Effector memory CD4-positive, alpha-beta T cell (primary cell): Measurements from ENCODE around the gene C17orf113.

Experiments
- DNase-seq, 3 donors: peaks; one replicate each; pipeline ENCODE4 v3.0.0-alpha.2; 2020
- H3K27ac ChIP-seq: 2 replicates; pipeline ENCODE4 v1.7.0; 2013; ENCODE audit warnings: mild to moderate bottlenecking, low read length, moderate library complexity; ENCODE audit not compliant: insufficient read depth, poor library complexity, severe bottlenecking
- H3K27me3 ChIP-seq: replicated peaks from 2 replicates; pipeline ENCODE4 v1.7.0; 2013; ENCODE audit warnings: mild to moderate bottlenecking, low read length; ENCODE audit not compliant: insufficient read depth, control insufficient read depth, poor library complexity, severe bottlenecking
- H3K36me3 ChIP-seq: 2 replicates; pipeline ENCODE4 v1.7.0; 2013; ENCODE audit warnings: mild to moderate bottlenecking, low read length, moderate library complexity; ENCODE audit not compliant: control insufficient read depth, insufficient read depth
- H3K4me1 ChIP-seq: 2 replicates; pipeline ENCODE4 v1.7.0; 2013; ENCODE audit warnings: low read length, mild to moderate bottlenecking; ENCODE audit not compliant: control insufficient read depth, insufficient read depth, poor library complexity, severe bottlenecking
- H3K4me3 ChIP-seq: 2 replicates; pipeline ENCODE4 v1.7.0; 2013; ENCODE audit warnings: low read length, low read depth, mild to moderate bottlenecking; ENCODE audit not compliant: insufficient read depth, poor library complexity, severe bottlenecking
- H3K9me3 ChIP-seq: 2 replicates; pipeline ENCODE4 v1.7.0; 2013; ENCODE audit warnings: mild to moderate bottlenecking, low read length, moderate library complexity; ENCODE audit not compliant: control insufficient read depth

C17orf113 gene

DNA sequence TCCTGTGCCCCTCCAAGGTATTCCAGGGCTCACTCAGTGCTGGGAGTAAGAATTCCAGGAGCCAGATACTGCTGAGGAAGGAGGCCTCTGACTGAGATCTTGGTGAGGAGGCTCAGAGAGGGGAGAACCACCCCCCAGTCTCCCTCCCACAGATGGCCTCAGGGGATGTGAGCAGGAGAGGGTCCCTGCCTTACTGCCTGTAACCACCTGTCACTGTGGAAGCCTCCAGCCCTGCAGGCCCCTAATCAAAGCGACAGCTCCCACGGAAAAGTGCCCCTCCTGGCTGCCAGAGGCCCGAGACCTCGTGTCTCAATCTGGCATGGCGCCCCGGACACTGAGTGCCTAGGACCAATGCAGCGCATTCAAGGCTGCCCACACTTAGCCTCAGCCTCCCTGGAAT lies 7.7 kb upstream of the C17orf113 start:
- Histone ChIP-seq H3K27ac (no peak overlapping the region), H3K36me3 (no peaks in the 10 kb centered on the region), H3K9me3 (no peaks in the 10 kb centered on the region), H3K4me3 (no peak overlapping the region), H3K4me1 (no peaks in the 10 kb centered on the region), H3K27me3 (peaks cover 21% of the 10 kb centered on the region)
- no peak for DNase-seq

DNA sequence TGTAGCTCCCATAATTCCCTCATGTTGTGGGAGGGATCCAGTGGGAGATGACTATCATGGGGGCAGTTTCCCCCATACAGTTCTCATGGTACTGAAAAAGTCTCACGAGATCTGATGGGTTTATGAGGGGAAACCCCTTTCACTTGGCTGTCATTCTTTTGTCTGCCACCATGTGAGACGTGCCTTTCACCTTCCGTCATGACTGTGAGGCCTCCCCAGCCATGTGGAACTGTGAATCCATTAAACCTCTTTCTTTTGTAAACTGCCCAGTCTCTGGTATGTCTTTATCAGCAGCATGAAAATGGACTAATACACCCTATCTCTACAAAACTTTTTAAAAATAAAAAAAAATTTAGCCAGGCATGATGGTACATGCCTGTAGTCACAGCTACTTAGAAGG lies 6.2 kb upstream of the C17orf113 start:
- H3K27me3 ChIP-seq: peaks cover 22% of the 10 kb centered on the region
- H3K9me3 ChIP-seq: no peaks in the 10 kb centered on the region
- DNase-seq: no peak
- no peaks in the 10 kb centered on the region for H3K4me1 ChIP-seq
- no peak overlapping the region for H3K4me3 ChIP-seq
- H3K36me3 ChIP-seq: no peaks in the 10 kb centered on the region
- no peak overlapping the region for H3K27ac ChIP-seq

DNA sequence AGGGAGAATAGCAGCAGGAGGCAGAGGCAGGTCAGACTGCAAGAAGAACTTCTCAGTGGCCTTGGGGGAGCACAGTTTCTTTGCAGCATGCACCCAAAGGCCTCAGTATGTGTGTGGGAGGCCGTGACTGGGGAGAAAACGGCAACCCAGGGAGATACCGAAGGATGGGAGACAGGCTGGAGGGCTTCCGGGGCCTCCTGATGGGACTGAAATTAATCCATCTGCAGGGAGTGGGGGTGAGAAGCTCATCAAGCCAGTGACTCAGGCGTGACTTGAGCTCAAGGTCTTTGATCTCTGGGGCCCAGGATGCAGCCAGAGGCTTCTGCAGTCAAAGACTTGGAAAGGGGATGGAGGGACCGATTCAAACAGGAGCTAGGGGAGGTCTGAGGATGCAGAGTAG lies 5.1 kb upstream of the C17orf113 start:
- Histone ChIP-seq H3K27me3 (peaks cover 22% of the 10 kb centered on the region), H3K36me3 (no peaks in the 10 kb centered on the region), H3K4me1 (no peaks in the 10 kb centered on the region), H3K9me3 (no peaks in the 10 kb centered on the region), H3K27ac (no peak overlapping the region), H3K4me3 (no peak overlapping the region)
- DNase-seq: no peak

DNA sequence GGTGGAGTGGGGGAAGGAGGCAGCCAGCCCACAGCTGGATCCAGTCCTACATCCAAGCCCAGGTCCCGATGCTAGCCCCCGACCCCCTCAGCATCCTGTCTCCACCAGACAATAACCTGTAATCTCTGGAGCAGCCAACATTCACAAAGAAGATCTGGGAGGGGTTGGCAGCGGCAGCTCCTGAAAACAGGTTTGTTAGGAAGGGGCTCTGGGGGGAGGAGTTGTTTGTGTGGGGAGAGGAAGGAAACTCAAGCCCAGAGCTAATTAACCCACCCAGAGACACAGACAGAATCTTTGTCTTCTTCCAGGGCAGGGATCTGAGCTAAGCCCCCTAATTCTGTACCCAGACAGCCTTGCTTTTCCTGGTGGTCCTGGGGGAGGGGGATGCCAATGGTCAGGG lies 4.6 kb upstream of the C17orf113 start:
- Histone ChIP-seq H3K9me3 (no peaks in the 10 kb centered on the region), H3K4me1 (peaks cover 1% of the 10 kb centered on the region), H3K27ac (no peak overlapping the region), H3K36me3 (no peaks in the 10 kb centered on the region), H3K27me3 (peaks cover 22% of the 10 kb centered on the region), H3K4me3 (no peak overlapping the region)
- no peak for DNase-seq

DNA sequence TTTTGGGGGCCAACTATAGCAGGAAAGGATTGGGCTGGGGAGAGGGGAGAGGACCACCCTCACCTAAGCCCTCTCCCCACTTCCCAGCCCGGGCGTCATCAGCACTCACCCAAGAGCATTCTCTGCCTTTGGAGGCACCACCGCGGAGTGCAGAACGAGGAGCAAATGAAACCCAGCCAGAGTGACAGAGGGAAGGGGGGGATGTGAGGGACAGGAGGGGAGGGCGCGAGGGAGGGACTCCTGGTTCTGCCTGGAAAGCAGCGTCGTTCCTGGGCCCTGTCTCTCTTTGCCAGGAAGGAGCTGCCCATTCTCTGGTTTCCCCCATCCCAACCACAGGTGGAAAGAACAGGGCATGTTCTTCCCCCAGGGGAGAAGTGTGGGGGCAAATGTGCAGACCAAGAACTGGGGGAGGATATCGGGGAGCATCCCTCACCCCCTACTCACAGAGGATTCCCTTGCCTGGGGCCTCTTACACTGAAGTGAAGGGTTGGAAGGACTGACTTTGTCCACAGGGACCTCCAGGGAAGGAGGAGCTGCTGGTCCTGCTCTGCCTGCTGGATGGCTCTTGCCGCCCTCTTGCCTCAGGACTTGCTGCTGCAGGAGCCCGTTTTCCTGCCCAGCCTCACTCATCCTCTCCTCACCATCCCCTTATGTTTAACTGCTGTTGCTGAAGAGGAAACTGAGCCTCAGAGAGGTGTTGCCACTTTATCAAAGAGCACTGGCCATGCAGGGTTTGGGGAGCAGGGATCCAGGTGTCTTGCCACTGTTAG lies 3.5 kb upstream of the C17orf113 start:
- H3K4me3 ChIP-seq: no peak overlapping the region
- H3K9me3 ChIP-seq: no peaks in the 10 kb centered on the region
- peaks cover 4% of the 10 kb centered on the region for H3K4me1 ChIP-seq
- H3K27ac ChIP-seq: no peak overlapping the region
- peaks cover 22% of the 10 kb centered on the region for H3K27me3 ChIP-seq
- H3K36me3 ChIP-seq: no peaks in the 10 kb centered on the region
- DNase-seq: no peak

DNA sequence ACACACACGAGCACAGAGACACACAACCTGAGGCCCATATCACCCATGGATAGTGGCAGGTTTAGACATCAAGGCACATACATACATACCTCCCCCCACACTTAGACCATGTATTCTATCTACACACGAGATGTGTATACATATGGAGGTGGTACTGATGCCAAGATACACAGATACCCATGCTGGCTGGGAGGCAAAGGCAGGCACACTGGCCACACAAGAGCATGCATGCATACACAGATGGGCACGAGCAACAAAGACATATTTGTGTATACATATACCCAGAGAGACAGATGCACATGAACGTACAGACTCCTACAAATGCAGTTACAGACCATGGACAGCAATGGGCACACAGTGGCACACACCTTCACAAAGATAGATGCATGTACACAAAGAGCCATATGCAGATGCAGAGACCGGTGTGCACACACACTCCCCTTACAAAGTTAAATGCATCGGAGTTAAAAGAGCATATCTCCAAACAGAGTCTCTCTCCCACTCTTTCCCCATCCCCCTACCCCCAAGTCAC lies 2.0 kb upstream of the C17orf113 start:
- Histone ChIP-seq H3K36me3 (no peaks in the 10 kb centered on the region), H3K27ac (no peak overlapping the region), H3K27me3 (peaks cover 22% of the 10 kb centered on the region), H3K9me3 (no peaks in the 10 kb centered on the region), H3K4me1 (peaks cover 4% of the 10 kb centered on the region), H3K4me3 (no peak overlapping the region)
- no peak for DNase-seq

DNA sequence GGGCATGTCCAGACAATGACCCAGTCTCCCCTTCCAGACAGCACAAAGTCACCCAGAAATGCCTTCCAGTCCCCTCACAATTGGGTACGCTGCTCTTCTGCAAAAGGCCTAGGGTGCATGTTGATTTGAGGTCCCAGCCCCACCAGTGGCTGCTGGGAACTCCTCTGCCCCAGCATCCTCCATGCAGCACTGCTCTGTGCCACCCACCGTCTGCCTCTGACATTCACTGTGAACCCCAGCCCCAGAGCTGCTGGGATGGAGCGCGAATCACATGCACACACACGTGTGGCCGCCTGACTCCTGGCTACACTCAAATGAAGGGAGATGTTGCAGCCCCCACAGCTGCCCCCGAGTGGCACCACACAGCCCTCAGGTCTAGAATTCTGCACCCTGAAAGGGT lies 1.2 kb upstream of the C17orf113 start:
- no peak overlapping the region for H3K4me3 ChIP-seq
- no peak for DNase-seq
- H3K36me3 ChIP-seq: no peaks in the 10 kb centered on the region
- H3K4me1 ChIP-seq: peaks cover 4% of the 10 kb centered on the region
- peaks cover 15% of the 10 kb centered on the region for H3K27me3 ChIP-seq
- H3K27ac ChIP-seq: no peak overlapping the region
- H3K9me3 ChIP-seq: no peaks in the 10 kb centered on the region

DNA sequence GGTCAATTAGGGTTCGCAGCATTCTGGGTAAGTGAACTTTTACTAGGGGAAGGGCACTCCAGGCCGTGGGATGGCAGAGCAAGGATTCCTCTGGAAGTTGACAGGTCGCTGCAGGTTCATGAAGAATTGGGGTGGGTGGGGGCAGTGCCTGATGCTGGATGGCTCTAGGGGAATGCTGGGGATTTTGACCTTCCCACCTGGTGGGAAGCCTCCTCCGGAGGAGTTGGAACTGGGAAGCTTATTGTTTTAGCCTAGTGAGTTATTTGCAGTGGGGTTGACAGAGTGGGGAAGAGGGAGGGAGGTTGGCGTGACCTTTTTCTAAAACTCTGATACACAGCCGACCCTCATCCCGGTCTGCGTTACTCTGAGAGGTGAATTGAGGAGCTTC lies 606 bp upstream of the C17orf113 start:
- H3K27me3 ChIP-seq: peaks cover 15% of the 10 kb centered on the region
- H3K9me3 ChIP-seq: no peaks in the 10 kb centered on the region
- peaks cover 4% of the 10 kb centered on the region for H3K4me1 ChIP-seq
- H3K27ac ChIP-seq: no peak overlapping the region
- no peak for DNase-seq
- H3K36me3 ChIP-seq: no peaks in the 10 kb centered on the region
- H3K4me3 ChIP-seq: peak overlapping the region; percentile 48

DNA sequence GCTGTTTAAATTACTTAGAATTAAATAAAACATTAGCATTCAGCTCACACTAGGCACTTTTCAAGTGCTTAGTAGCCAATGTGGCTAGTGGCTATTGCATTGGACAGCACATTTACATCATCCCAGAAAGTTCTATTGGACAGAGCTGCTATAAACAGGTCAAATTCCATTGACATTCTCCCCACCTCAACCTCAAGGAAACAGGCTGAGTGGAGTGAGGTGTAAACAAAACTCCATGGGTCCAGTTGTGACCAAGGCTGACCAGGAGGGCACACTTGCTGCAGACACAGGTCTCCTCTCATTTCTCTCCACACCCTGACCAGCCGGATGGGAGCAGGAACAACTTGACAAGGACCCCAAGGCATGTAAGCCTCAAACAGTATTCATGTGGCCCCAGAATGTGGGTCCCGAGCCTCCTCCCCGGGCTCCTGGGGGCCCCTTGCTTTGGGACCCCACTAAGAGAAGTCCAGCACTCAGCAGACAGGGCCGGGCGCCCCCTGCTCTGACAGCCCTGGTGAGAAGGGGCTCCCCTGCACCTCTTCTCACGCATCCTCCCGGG lies 488 bp downstream of the C17orf113 start:
- Histone ChIP-seq H3K27me3 (peaks cover 8% of the 10 kb centered on the region), H3K9me3 (no peaks in the 10 kb centered on the region), H3K27ac (no peak overlapping the region), H3K4me1 (peaks cover 4% of the 10 kb centered on the region), H3K36me3 (no peaks in the 10 kb centered on the region), H3K4me3 (peak overlapping the region; percentile 48)
- DNase-seq: no peak

DNA sequence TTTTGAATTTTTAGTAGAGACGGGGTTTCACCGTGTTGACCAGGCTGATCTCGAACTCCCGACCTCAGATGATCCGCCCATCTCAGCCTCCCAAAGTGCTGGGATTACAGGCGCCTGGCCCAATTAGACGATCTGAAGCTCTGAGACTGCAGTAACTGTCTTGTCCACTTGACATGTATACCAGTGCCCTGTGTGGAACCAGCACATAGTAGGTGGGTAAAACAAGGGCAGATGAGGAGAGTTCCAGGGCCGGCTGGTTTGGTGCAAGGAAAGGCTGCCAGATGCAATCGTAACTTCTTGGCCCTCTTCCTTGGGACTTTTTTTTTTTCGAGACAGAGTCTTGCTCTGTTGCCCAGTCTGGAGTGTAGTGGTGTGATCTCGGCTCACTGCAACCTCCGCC lies 3.1 kb downstream of the C17orf113 start:
- H3K4me3 ChIP-seq: no peak overlapping the region
- H3K27ac ChIP-seq: no peak overlapping the region
- H3K9me3 ChIP-seq: no peaks in the 10 kb centered on the region
- no peaks in the 10 kb centered on the region for H3K27me3 ChIP-seq
- no peaks in the 10 kb centered on the region for H3K36me3 ChIP-seq
- peaks cover 4% of the 10 kb centered on the region for H3K4me1 ChIP-seq
- DNase-seq: no peak
